Bronchial epithelial cell (primary cell): ENCODE results near the gene CEP44. TPM values are rescaled to one million over a fixed set of nuclear protein-coding genes. Genes with fewer than 3 reads are reported as not detected.

Source experiments
- DNase-seq: peaks from one replicate; pipeline ENCODE4 v3.0.0-alpha.2; 2010; ENCODE audit warnings: low read depth
- FAIRE-seq: peaks from 2 replicates; lab custom pipeline; 2011; peaks lifted over from hg19 to GRCh38; lab: Jason Lieb, UNC
- H3K27me3 ChIP-seq: 2 replicates; pipeline ENCODE4 v1.5.1; 2011; ENCODE audit warnings: low read length; ENCODE audit not compliant: control insufficient read depth, insufficient read depth
- H3K36me3 ChIP-seq: 2 replicates; pipeline ENCODE4 v1.5.1; 2011; ENCODE audit warnings: low read length; ENCODE audit not compliant: control insufficient read depth, insufficient read depth
- H3K4me3 ChIP-seq: 2 replicates; pipeline ENCODE4 v1.5.1; 2011; ENCODE audit warnings: mild to moderate bottlenecking, low read depth, low read length, control low read depth
- CTCF ChIP-seq: IDR thresholded peaks from 2 replicates; pipeline ENCODE4 v1.5.1; 2011; ENCODE audit warnings: mild to moderate bottlenecking, moderate library complexity, low read length, control low read depth, inconsistent platforms; ENCODE audit not compliant: insufficient read depth, severe bottlenecking
- total RNA-seq: library from RNA; depleted of rRNA; stranded (reverse); fragments of >200 nt; gene quantifications from 2 replicates; pipeline ENCODE4 v1.2.1, GENCODE V29; 2014

CEP44 gene
- total RNA-seq, 1 donor from 2014 or later = 16.8 TPM

GRCh38 chr4:174380699-174381439, 97.2 kb downstream of the CEP44 start:
- Histone ChIP-seq H3K27me3 (no peaks in the 10 kb centered on the region), H3K36me3 (no peaks in the 10 kb centered on the region), H3K4me3 (no peak overlapping the region)
- DNase-seq (no peak), FAIRE-seq (no peak)
- TF ChIP-seq CTCF = no peak

GRCh38 chr4:174381440-174381800, 97.7 kb downstream of the CEP44 start:
- FAIRE-seq = no peak
- no peaks in the 10 kb centered on the region for H3K27me3 ChIP-seq
- TF ChIP-seq CTCF = no peak
- no peaks in the 10 kb centered on the region for H3K36me3 ChIP-seq
- H3K4me3 ChIP-seq = no peak overlapping the region
- DNase-seq = no peak

Other genes with a start within 250 kb of the CEP44 start
- 31.9 and 32.1 TPM in 2 replicates for gene FBXO8, start 244 bp upstream of the CEP44 start, total RNA-seq
- gene HPGD, start 238.6 kb downstream of the CEP44 start, total RNA-seq = 4.2 and 13.6 TPM in 2 replicates